GM12864 (cell line): Measurements from ENCODE around the gene JSRP1.

ENCODE experiments used
- DNase-seq: peaks from one replicate; pipeline ENCODE4 v3.0.0-alpha.2; 2011; ENCODE audit warnings: low read depth
- H3K4me3 ChIP-seq: 2 replicates; pipeline ENCODE4 v1.5.1; 2011; ENCODE audit warnings: mild to moderate bottlenecking, low read depth, low read length, control low read depth
- CTCF ChIP-seq: IDR thresholded peaks from 2 replicates; pipeline ENCODE4 v1.5.1; 2011; ENCODE audit warnings: low read depth, mild to moderate bottlenecking, moderate library complexity, low read length, control low read depth, inconsistent platforms; ENCODE audit errors: missing control alignments

Gene JSRP1

GRCh38 chr19:2243274-2244124 is 12.7 kb downstream of the JSRP1 start:
- H3K4me3 ChIP-seq, result no peak overlapping the region
- no peak for TF ChIP-seq CTCF
- no peak for DNase-seq

GRCh38 chr19:2242816-2243215 is 13.4 kb downstream of the JSRP1 start:
- no peak for TF ChIP-seq CTCF
- H3K4me3 ChIP-seq, result no peak overlapping the region

GRCh38 chr19:2242092-2242537 is 14.1 kb downstream of the JSRP1 start:
- no peak for TF ChIP-seq CTCF
- DNase-seq, result no peak
- H3K4me3 ChIP-seq, result no peak overlapping the region

More at GRCh38 chr19:2242816-2243215, 13.4 kb downstream of the JSRP1 start:
- no peak for DNase-seq

- TF ChIP-seq CTCF, result no peak
- no peak overlapping the region for H3K4me3 ChIP-seq
- DNase-seq, result no peak
Measured at GRCh38 chr19:2240881-2241760, 15.1 kb downstream of the JSRP1 start.

GRCh38 chr19:2239771-2240770 is 16.1 kb downstream of the JSRP1 start:
- no peak for DNase-seq
- H3K4me3 ChIP-seq, result peak overlapping the region; percentile 85
- TF ChIP-seq CTCF, result no peak

- DNase-seq, result no peak
- TF ChIP-seq CTCF, result no peak
- peak overlapping the region; percentile 85 for H3K4me3 ChIP-seq
Measured at GRCh38 chr19:2239173-2239572, 17.0 kb downstream of the JSRP1 start.
